H9 (cell line): Measurements from ENCODE around the gene BBOX1. TPM values are rescaled to one million over a fixed set of nuclear protein-coding genes. Genes with fewer than 3 reads are reported as not detected.

Experiments
- DNase-seq: peaks from one replicate; pipeline ENCODE4 v3.0.0-alpha.2; 2017
- H2AFZ ChIP-seq: one replicate; pipeline ENCODE4 v1.6.1; 2013; ENCODE audit warnings: mild to moderate bottlenecking, low read length, control low read depth, moderate library complexity
- H2AK5ac ChIP-seq: 2 replicates; pipeline ENCODE4 v1.6.1; 2013; ENCODE audit warnings: low read length, control low read depth, mixed read lengths; ENCODE audit not compliant: insufficient read length
- H2BK120ac ChIP-seq: one replicate; pipeline ENCODE4 v1.6.1; 2013; ENCODE audit warnings: low read depth, mild to moderate bottlenecking, low read length, control low read depth, inconsistent platforms; ENCODE audit not compliant: poor library complexity, severe bottlenecking
- H2BK12ac ChIP-seq: 2 replicates; pipeline ENCODE4 v1.6.1; 2013; ENCODE audit warnings: low read length, control low read depth, mixed read lengths, low read depth; ENCODE audit not compliant: insufficient read length
- H2BK15ac ChIP-seq: 2 replicates; pipeline ENCODE4 v1.6.1; 2013; ENCODE audit warnings: low read depth, low read length, control low read depth
- H2BK20ac ChIP-seq: one replicate; pipeline ENCODE4 v1.6.1; 2013; ENCODE audit warnings: low read depth, mild to moderate bottlenecking, low read length, control low read depth, inconsistent platforms; ENCODE audit not compliant: poor library complexity, severe bottlenecking
- H2BK5ac ChIP-seq: 2 replicates; pipeline ENCODE4 v1.6.1; 2013; ENCODE audit warnings: low read length, control low read depth, mixed read lengths; ENCODE audit not compliant: insufficient read length
- H3K14ac ChIP-seq: 2 replicates; pipeline ENCODE4 v1.6.1; 2013; ENCODE audit warnings: low read length, control low read depth; ENCODE audit not compliant: insufficient read depth
- H3K18ac ChIP-seq: 2 replicates; pipeline ENCODE4 v1.6.1; 2013; ENCODE audit warnings: low read depth, mild to moderate bottlenecking, mixed read lengths, low read length, control low read depth; ENCODE audit not compliant: insufficient read length
- H3K23ac ChIP-seq: 2 replicates; pipeline ENCODE4 v1.6.1; 2013; ENCODE audit warnings: low read length, control low read depth, mixed read lengths, low read depth; ENCODE audit not compliant: insufficient read length
- H3K23me2 ChIP-seq: 2 replicates; pipeline ENCODE4 v1.6.1; 2013; ENCODE audit warnings: low read depth, mild to moderate bottlenecking, mixed read lengths, low read length, control low read depth; ENCODE audit not compliant: insufficient read length, poor library complexity, severe bottlenecking
- H3K27ac ChIP-seq: 2 replicates; pipeline ENCODE4 v1.5.1; 2013; ENCODE audit warnings: low read length, control low read depth, mixed read lengths, low read depth; ENCODE audit not compliant: insufficient read length
- H3K27me3 ChIP-seq: 2 replicates; pipeline ENCODE4 v1.6.1; 2013; ENCODE audit warnings: low read length, control low read depth, inconsistent platforms; ENCODE audit not compliant: insufficient read depth
- H3K4ac ChIP-seq: 2 replicates; pipeline ENCODE4 v1.6.1; 2013; ENCODE audit warnings: low read depth, mild to moderate bottlenecking, control low read depth, inconsistent platforms, low read length, moderate library complexity
- H3K4me1 ChIP-seq: 2 replicates; pipeline ENCODE4 v1.6.1; 2013; ENCODE audit warnings: low read length, control low read depth, inconsistent platforms; ENCODE audit not compliant: insufficient read depth
- H3K4me2 ChIP-seq: 2 replicates; pipeline ENCODE4 v1.6.1; 2013; ENCODE audit warnings: low read length, control low read depth, mixed read lengths; ENCODE audit not compliant: insufficient read length, insufficient read depth
- H3K56ac ChIP-seq: 2 replicates; pipeline ENCODE4 v1.6.1; 2013; ENCODE audit warnings: low read depth, mild to moderate bottlenecking, mixed read lengths, low read length, control low read depth; ENCODE audit not compliant: insufficient read length
- H3K79me1 ChIP-seq: 2 replicates; pipeline ENCODE4 v1.6.1; 2013; ENCODE audit warnings: low read depth, mild to moderate bottlenecking, moderate library complexity, low read length, control low read depth, inconsistent platforms; ENCODE audit not compliant: insufficient read depth, poor library complexity, severe bottlenecking
- H3K79me2 ChIP-seq: 2 replicates; pipeline ENCODE4 v1.6.1; 2013; ENCODE audit warnings: low read length, control low read depth, inconsistent platforms; ENCODE audit not compliant: insufficient read depth
- H3K9ac ChIP-seq: 2 replicates; pipeline ENCODE4 v1.6.1; 2013; ENCODE audit warnings: low read length, control low read depth, mixed read lengths; ENCODE audit not compliant: insufficient read length; ENCODE audit errors: extremely low read depth
- H3K9me3 ChIP-seq: one replicate; pipeline ENCODE4 v1.6.1; 2013; ENCODE audit warnings: low read depth, low read length, inconsistent platforms; ENCODE audit not compliant: control insufficient read depth
- H3T11ph ChIP-seq: one replicate; pipeline ENCODE4 v1.6.1; 2013; ENCODE audit warnings: mild to moderate bottlenecking, low read length, control low read depth, inconsistent platforms
- H4K20me1 ChIP-seq: one replicate; pipeline ENCODE4 v1.6.1; 2013; ENCODE audit not compliant: control insufficient read depth, insufficient read length, insufficient read depth
- H4K5ac ChIP-seq: 2 replicates; pipeline ENCODE4 v1.6.1; 2013; ENCODE audit warnings: low read depth, mild to moderate bottlenecking, mixed read lengths, low read length, control low read depth; ENCODE audit not compliant: insufficient read length
- H4K8ac ChIP-seq: replicated peaks from 2 replicates; pipeline ENCODE4 v1.6.1; 2013; ENCODE audit warnings: low read length, control low read depth, mixed read lengths, low read depth; ENCODE audit not compliant: insufficient read length
- H4K91ac ChIP-seq: 2 replicates; pipeline ENCODE4 v1.6.1; 2013; ENCODE audit warnings: low read depth, mild to moderate bottlenecking, moderate library complexity, mixed read lengths, low read length, control low read depth; ENCODE audit not compliant: insufficient read length
- H3K27ac Mint-ChIP-seq, 3 experiments: 2 replicates in 2 of 3; 3 replicates in 1 of 3; pipeline ENCODE4 v1.8.0; 2020 to 2021; ENCODE audit warnings: mixed read lengths in 3 of 3, mild to moderate bottlenecking in 1 of 3, moderate library complexity in 1 of 3
- H3K27me3 Mint-ChIP-seq: 2 replicates; pipeline ENCODE4 v1.8.0; 2021; ENCODE audit warnings: low read depth, mild to moderate bottlenecking, moderate library complexity, mixed read lengths
- H3K36me3 Mint-ChIP-seq, 3 experiments: 2 replicates in 2 of 3; 3 replicates in 1 of 3; pipeline ENCODE4 v1.8.0; 2020 to 2021; ENCODE audit warnings: low read depth in 3 of 3, mixed read lengths in 3 of 3; ENCODE audit not compliant: insufficient read depth in 1 of 3
- H3K4me1 Mint-ChIP-seq, 2 experiments: 2 replicates each; pipeline ENCODE4 v1.8.0; 2020; ENCODE audit warnings: mixed read lengths in 2 of 2
- H3K4me3 Mint-ChIP-seq, 2 experiments: 2 replicates in 1 of 2; 3 replicates in 1 of 2; pipeline ENCODE4 v1.8.0; 2020 to 2021; ENCODE audit warnings: mild to moderate bottlenecking in 2 of 2, mixed read lengths in 2 of 2, moderate library complexity in 1 of 2
- H3K9me3 Mint-ChIP-seq, 2 experiments: 2 replicates in 1 of 2; 3 replicates in 1 of 2; pipeline ENCODE4 v1.8.0; 2020; ENCODE audit warnings: mild to moderate bottlenecking in 2 of 2, mixed read lengths in 2 of 2, moderate library complexity in 1 of 2
- CTCF ChIP-seq: fragments of 200-600 bp; sonication (generic); conservative IDR thresholded peaks from 3 replicates; pipeline ENCODE4 v1.8.0; 2021; ENCODE audit warnings: antibody characterized with exemption, mild to moderate bottlenecking
- WGBS: extraction: QIAGEN DNeasy Blood & Tissue Kit; methylation state at CpG from one replicate; pipeline ENCODE4 v1.1.7; 2013; ENCODE audit warnings: missing lambda C conversion rate, low lambda C conversion rate, mixed read lengths; ENCODE audit not compliant: insufficient read length; ENCODE audit errors: extremely low coverage; 5-methylcytosine and 5-hydroxymethylcytosine counted together
- total RNA-seq: library from RNA; stranded (reverse); gene quantifications from 2 replicates; pipeline ENCODE4 v1.2.1, GENCODE V29; 2021

Gene BBOX1
- total RNA-seq, 1 experiment from 2014 or later, result not detected

GRCh38 chr11:27171376-27171958 lies 130.9 kb downstream of the BBOX1 start:
- Histone ChIP-seq H3K4me2 (no peak overlapping the region), H3K9ac (no peak overlapping the region), H3K56ac (no peak overlapping the region), H2BK15ac (no peak overlapping the region), H3K79me2 (no peaks in the 10 kb centered on the region), H3K27me3 (no peaks in the 10 kb centered on the region), H3K14ac (no peak overlapping the region), H3K27ac (no peak overlapping the region), H3K23ac (no peak overlapping the region), H3K18ac (no peak overlapping the region), H3K4ac (no peak overlapping the region), H3K4me1 (no peaks in the 10 kb centered on the region), H2BK120ac (no peak overlapping the region), H2BK5ac (no peak overlapping the region), H4K91ac (no peak overlapping the region), H2BK12ac (no peak overlapping the region), H4K20me1 (no peaks in the 10 kb centered on the region), H4K5ac (no peak overlapping the region), H3K79me1 (no peaks in the 10 kb centered on the region), H3T11ph (no peak overlapping the region), H2BK20ac (no peak overlapping the region), H3K9me3 (no peaks in the 10 kb centered on the region), H4K8ac (no peak overlapping the region), H2AFZ (no peak overlapping the region), H3K23me2 (no peaks in the 10 kb centered on the region), H2AK5ac (no peak overlapping the region)
- Mint-ChIP-seq H3K4me3 (no peak overlapping the region), H3K36me3 (peaks cover 0 to 2% (median 0%) of the 10 kb centered on the region in 3 experiments; a peak in 1 of 7 replicates), H3K4me1 (no peaks in the 10 kb centered on the region), H3K27ac (no peak overlapping the region), H3K9me3 (no peaks in the 10 kb centered on the region; a peak in 1 of 5 replicates), H3K27me3 (no peaks in the 10 kb centered on the region)
- TF ChIP-seq CTCF, result no peak
- WGBS, result no CpG with 5 or more reads among the region's 4 CpGs
- DNase-seq, result no peak
